Measurements from ENCODE around the gene COL4A2.

COL4A2 gene

DNA sequence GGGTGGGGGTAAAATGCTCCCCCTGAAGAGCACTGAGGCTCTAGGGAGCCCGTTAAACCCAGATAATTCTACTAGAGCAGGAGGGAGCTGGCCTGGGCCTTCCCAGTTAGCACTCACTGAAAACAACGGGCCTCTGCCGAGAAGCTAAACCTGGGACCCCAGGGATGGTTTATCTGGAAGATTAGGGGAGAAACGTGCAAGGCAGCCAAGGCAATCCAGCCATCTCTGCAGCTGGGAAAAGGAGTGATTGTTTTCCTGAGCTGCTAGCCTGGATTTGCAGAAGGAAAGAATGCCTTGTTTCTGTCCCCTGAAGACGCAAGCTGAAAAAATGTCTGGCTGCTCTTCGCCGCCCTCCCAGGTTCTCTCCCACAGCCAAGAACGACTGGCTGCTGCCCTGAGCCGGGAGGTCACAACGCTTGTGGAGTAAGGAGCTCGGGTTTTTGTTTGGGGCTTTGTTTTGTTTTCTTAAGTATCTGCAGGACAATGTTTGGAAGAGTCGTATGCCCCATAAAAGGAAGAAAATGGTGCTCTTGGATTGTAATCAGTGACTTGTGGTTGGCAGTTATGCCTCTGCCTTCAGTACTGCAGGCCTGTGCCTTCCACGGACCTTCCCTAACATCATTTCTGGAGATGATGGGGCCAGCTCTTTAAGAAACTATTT lies 31.5 kb downstream of the COL4A2 start:
- Mint-ChIP-seq H3K36me3 (ENCODE audit: low read depth) (no peaks in the 10 kb centered on the region), H3K27ac (no peak overlapping the region), H3K27me3 (peaks cover 29% of the 10 kb centered on the region), H3K4me1 (peaks cover 30% of the 10 kb centered on the region), H3K4me3 (no peak overlapping the region), H3K9me3 (no peaks in the 10 kb centered on the region)
- ATAC-seq, result no peak
- no peak for DNase-seq

DNA sequence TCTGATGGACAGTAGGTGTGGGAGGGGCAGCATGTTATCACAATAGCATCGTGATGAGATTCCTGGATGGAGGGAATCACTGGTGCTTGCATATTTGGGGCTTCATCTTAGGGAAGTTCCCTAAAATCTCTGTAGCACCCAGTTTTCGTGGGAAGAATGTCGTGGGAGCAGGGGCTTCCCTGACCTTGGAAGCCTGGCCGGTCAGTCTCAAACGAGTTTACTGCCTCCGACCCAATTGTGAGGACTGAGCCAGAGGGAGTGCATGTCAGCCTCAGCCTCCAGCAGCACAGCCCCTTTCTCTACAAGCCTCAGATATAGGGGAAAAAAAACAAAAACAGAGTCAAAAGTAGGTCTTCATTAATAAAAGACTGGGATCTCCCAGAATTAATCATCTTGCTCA lies 32.2 kb downstream of the COL4A2 start:
- Mint-ChIP-seq H3K36me3 (ENCODE audit: low read depth) (no peaks in the 10 kb centered on the region), H3K4me3 (no peak overlapping the region), H3K4me1 (peaks cover 30% of the 10 kb centered on the region), H3K9me3 (no peaks in the 10 kb centered on the region), H3K27ac (no peak overlapping the region), H3K27me3 (peaks cover 29% of the 10 kb centered on the region)
- no peak for DNase-seq
- ATAC-seq, result no peak

DNA sequence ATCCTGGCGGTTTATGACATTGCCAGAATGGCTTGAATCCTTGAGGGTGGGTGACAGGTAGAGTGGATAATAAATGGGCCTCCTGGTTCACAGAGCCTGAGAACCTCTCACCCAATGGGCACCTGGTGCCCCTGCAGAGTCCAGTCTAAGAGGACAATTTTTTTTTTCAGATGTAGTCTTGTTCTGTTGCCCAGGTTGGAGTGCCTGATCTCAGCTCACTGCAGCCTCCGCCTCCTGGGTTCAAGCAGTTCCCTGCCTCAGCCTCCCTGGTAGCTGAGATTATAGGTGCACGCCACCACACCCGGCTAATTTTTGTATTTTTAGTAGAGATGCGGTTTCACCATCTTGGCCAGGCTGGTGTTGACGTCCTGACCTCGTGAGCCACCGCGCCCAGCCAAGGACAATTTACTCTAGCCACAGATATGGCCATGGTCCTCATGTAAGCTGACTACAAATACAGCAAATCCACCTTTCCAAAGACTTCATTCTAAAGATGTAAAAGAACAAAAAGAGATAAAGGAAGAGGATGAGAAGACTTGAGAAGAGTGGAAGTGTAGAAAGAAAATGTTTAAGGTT lies 33.0 kb downstream of the COL4A2 start:
- peaks cover 32% of the 10 kb centered on the region for H3K27me3 Mint-ChIP-seq
- H3K4me1 Mint-ChIP-seq, result peaks cover 30% of the 10 kb centered on the region
- no peak for DNase-seq
- no peak overlapping the region for H3K27ac Mint-ChIP-seq
- no peaks in the 10 kb centered on the region for H3K36me3 Mint-ChIP-seq (ENCODE audit: low read depth)
- no peak for ATAC-seq
- no peaks in the 10 kb centered on the region for H3K9me3 Mint-ChIP-seq
- no peak overlapping the region for H3K4me3 Mint-ChIP-seq

DNA sequence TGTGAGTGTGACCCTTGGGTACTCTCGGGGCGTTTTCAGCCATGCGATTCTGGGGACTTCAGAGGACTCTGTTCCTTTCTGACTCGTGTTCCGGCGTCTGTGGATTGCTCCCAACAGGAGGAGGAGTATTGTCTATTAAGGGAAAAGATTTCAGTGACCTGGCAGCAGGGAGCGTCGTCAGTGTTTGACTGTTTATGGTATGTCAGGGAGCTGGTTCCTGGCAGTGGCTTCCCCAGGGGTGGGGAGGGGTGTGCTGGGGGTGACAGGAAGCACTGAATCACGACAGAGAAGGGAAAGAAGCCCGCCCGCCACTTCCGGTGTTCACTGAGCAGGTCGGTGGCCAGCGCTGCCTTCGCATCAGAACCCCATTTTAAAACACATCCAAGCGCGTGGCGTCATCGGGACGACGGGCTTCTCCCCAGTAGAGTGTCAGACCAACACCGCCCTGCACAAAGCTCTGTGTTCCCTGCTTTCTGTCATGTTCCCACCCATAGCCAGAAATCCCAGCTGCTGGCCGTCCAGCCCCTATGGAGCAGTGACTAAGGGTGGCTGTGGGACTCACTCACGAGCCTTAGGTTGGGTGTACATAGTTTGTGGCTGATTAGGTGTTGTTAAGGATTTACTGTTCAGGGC lies 33.8 kb downstream of the COL4A2 start:
- Mint-ChIP-seq H3K27ac (peak overlapping the region; percentile 10), H3K27me3 (peaks cover 32% of the 10 kb centered on the region), H3K4me1 (peaks cover 30% of the 10 kb centered on the region), H3K36me3 (ENCODE audit: low read depth) (no peaks in the 10 kb centered on the region), H3K9me3 (no peaks in the 10 kb centered on the region), H3K4me3 (peak overlapping the region; percentile 47)
- ATAC-seq, result peak; percentile 85
- peak; percentile 64 for DNase-seq

DNA sequence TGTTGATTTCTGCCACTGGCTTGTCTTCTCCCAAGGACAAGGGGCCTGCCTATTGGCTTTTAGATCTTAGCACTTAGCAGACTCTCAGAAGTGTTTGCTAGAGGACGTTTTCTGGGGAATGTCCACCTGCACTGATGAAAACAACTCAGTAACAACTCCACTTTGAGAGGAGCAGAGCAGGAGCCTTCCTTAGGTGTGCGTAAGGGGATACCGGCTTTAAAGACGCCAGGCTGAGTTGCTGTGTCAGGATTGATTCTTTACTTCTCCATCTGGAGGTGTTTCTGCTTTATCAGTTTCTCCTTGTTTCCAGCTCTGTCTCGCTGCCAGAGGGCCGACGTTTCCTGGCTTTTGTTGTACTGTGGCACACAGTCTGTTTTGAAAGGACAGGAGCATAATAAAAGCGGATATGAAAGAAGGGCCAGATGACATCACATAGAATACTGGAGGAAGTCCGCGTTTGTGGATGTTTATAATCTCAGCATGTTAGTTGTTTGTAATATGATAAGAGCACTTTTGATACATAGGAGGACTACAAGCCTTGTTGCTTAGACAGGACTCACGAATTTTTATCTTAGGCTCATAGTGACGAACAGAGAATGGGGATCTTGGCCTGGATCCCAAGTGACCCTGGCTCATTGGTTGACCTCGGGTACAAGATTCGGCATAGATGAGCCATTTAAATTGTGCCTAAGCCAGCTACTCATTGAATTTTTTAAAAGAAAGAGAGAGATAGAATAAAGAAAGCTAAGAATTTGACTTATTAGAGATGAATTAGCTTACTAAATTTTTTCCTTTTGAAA lies 34.6 kb downstream of the COL4A2 start:
- DNase-seq, result no peak
- no peaks in the 10 kb centered on the region for H3K36me3 Mint-ChIP-seq (ENCODE audit: low read depth)
- H3K27me3 Mint-ChIP-seq, result peaks cover 32% of the 10 kb centered on the region
- peaks cover 30% of the 10 kb centered on the region for H3K4me1 Mint-ChIP-seq
- no peaks in the 10 kb centered on the region for H3K9me3 Mint-ChIP-seq
- no peak overlapping the region for H3K27ac Mint-ChIP-seq
- H3K4me3 Mint-ChIP-seq, result no peak overlapping the region
- ATAC-seq, result no peak

DNA sequence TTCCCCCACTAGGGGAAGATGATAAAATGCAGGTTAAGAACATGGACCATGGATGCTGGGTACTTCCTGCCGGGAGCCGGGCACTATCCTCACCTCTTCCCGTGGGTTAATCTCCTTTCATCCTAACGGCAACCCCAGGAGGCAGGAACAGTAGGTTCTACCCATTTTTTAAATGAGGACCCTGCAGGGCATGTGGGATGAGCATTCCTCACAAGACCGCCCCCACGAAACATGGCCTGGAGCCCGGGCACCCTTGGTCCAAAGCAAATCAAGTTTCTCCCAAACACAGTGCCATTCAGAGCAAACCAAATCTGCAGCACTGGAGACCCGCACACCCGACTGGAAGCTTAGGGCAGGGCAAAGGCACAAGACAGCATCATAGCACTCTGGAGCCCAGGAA lies 35.4 kb downstream of the COL4A2 start:
- H3K9me3 Mint-ChIP-seq, result no peaks in the 10 kb centered on the region
- no peak overlapping the region for H3K27ac Mint-ChIP-seq
- peaks cover 29% of the 10 kb centered on the region for H3K27me3 Mint-ChIP-seq
- DNase-seq (no peak), ATAC-seq (no peak)
- H3K36me3 Mint-ChIP-seq (ENCODE audit: low read depth), result no peaks in the 10 kb centered on the region
- H3K4me3 Mint-ChIP-seq, result no peak overlapping the region
- peaks cover 30% of the 10 kb centered on the region for H3K4me1 Mint-ChIP-seq

DNA sequence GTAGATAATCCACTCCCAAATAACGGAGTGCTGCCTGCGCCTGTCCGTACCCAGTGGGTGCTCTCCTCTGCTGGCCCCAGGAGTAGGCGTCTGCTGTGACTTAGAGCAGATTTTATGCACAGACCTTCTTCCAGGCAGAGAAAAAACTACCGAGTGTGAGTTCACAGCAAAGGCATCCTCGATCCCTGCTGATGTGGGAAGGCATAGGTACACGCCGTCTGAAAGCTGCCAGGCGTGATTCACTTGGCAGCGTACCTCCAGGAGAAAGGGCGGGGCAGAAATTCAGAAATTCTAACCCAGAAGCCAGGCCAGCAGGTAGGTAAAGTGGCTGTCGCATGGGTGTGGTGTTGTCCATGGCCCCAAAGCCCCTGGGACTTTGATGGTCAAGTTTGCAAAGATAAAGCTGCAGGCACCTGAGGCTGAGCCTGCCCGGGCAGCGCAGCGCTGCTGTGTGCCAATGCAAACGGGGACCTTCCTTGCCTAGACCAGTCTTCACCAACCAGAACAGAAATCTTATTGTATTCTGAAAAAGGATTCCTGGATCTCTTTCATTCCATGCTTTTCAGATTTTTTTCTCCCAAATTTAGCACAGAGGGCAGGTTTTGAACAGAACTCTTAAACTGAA lies 36.3 kb downstream of the COL4A2 start:
- DNase-seq, result no peak
- Mint-ChIP-seq H3K4me1 (peaks cover 27% of the 10 kb centered on the region), H3K36me3 (ENCODE audit: low read depth) (no peaks in the 10 kb centered on the region), H3K27me3 (peaks cover 26% of the 10 kb centered on the region), H3K4me3 (no peak overlapping the region), H3K27ac (no peak overlapping the region), H3K9me3 (no peaks in the 10 kb centered on the region)
- no peak for ATAC-seq

DNA sequence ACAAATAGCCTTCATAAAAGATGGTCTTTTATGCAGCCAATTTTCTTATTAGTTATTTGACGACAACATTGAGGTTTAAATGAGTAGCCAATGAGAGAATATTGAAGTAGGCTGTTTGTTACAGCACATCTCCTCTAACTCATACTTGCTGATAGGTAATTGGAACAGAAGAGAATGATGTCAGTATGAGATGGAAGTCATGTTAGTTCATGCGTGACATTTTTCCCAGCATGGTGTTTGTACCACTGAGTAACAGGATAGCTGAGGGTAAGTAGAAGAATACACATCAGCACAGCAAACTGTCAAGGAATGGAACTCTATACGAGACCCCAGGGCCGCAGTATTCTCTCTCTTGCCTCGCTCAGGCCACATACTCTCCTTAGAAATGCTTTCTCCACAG lies 37.2 kb downstream of the COL4A2 start:
- Mint-ChIP-seq H3K4me3 (no peak overlapping the region), H3K4me1 (peaks cover 23% of the 10 kb centered on the region)
- ATAC-seq, result no peak

DNA sequence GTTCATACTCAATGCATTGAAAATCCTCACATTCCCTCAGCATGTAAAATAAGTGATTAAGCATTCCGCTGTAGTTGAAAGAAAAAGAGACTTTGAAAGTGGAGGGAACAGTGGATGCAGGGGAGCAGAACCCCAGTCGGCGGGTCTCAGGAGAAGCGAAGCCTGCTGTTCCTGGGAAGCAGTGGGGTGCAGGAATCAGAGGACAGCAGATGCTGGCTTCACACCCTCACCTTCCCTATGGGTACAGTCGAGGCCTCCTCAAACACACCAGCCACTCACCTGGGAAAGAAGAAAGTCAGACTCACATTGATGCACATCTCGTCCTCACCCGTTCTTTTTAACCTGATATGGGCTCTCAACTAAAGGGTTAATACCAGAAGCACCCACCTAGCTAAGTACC lies 38.2 kb downstream of the COL4A2 start:
- Mint-ChIP-seq H3K36me3 (ENCODE audit: low read depth) (no peaks in the 10 kb centered on the region), H3K27me3 (peaks cover 18% of the 10 kb centered on the region), H3K4me3 (no peak overlapping the region), H3K4me1 (peaks cover 15% of the 10 kb centered on the region), H3K9me3 (no peaks in the 10 kb centered on the region), H3K27ac (no peak overlapping the region)
- DNase-seq (no peak), ATAC-seq (no peak)

More for the DNA sequence above, 37.2 kb downstream of the COL4A2 start:
- Mint-ChIP-seq H3K27ac (no peak overlapping the region), H3K27me3 (peaks cover 21% of the 10 kb centered on the region), H3K36me3 (ENCODE audit: low read depth) (no peaks in the 10 kb centered on the region), H3K9me3 (no peaks in the 10 kb centered on the region)
- no peak for DNase-seq

DNA sequence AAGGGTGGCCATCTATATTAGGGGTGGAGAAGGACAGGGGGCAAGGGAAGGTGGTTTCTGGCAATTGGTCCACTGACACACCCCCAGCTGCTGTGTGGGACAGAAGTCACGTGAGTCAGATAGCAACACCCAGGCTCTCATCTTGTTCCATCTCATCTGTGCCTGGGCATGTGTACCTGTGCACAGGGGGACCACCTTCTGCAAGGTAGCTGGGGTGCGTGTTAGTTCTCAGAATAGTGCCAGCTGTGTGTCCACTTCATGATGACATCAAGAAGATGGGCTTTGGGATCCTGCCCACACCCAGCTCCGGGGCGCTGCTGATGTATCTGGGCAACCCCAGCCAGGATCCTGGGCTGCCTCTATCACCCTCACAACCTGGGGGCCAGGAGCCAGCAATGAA lies 38.6 kb downstream of the COL4A2 start:
- H3K9me3 Mint-ChIP-seq, result no peaks in the 10 kb centered on the region
- peaks cover 11% of the 10 kb centered on the region for H3K4me1 Mint-ChIP-seq
- no peak overlapping the region for H3K27ac Mint-ChIP-seq
- ATAC-seq (no peak), DNase-seq (no peak)
- no peaks in the 10 kb centered on the region for H3K36me3 Mint-ChIP-seq (ENCODE audit: low read depth)
- peaks cover 17% of the 10 kb centered on the region for H3K27me3 Mint-ChIP-seq
- H3K4me3 Mint-ChIP-seq, result no peak overlapping the region

DNA sequence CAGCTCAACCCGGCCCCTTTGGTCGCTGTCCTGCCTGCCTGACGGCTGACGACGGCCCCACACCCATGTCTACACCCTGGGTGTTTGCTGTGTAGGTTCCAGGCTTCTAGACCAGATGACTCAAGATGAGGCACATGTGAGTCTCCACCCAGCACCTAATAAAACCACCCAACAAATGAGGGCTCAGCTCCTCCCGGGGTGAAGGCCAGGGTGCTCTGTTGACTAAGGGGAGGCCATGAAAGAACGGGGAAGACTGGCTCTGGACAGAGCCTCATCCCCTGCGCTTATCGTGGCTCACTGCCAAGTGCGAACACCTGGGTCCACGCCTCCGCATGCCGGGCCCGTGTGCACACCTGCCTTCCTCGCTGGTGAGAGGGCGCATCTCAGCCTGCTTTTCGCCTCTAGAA lies 39.6 kb downstream of the COL4A2 start:
- Mint-ChIP-seq H3K27me3 (peaks cover 11% of the 10 kb centered on the region), H3K36me3 (ENCODE audit: low read depth) (no peaks in the 10 kb centered on the region), H3K9me3 (no peaks in the 10 kb centered on the region), H3K4me1 (peaks cover under 1% of the 10 kb centered on the region), H3K27ac (no peak overlapping the region), H3K4me3 (no peak overlapping the region)
- no peak for DNase-seq
- ATAC-seq, result no peak

DNA sequence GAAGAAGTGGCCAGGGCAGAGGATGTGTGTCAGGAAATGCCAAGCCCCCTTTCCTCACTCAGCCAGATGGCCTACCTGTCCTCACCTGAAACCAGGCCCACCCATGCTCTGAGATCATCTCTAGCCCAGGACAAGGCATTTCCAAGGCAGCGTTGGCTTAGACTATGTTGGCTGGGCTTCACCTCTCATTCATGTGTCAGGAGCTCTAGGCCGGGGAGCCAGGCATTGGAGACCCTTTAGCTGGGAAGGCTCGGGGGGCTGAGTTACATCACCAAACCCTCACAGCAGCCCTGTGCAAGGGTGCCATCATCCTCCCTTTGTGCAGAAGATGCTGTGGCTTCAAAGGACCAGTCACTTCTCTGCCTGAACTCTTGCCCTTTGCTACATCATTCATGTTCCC lies 40.0 kb downstream of the COL4A2 start:
- H3K9me3 Mint-ChIP-seq, result no peaks in the 10 kb centered on the region
- DNase-seq, result no peak

DNA sequence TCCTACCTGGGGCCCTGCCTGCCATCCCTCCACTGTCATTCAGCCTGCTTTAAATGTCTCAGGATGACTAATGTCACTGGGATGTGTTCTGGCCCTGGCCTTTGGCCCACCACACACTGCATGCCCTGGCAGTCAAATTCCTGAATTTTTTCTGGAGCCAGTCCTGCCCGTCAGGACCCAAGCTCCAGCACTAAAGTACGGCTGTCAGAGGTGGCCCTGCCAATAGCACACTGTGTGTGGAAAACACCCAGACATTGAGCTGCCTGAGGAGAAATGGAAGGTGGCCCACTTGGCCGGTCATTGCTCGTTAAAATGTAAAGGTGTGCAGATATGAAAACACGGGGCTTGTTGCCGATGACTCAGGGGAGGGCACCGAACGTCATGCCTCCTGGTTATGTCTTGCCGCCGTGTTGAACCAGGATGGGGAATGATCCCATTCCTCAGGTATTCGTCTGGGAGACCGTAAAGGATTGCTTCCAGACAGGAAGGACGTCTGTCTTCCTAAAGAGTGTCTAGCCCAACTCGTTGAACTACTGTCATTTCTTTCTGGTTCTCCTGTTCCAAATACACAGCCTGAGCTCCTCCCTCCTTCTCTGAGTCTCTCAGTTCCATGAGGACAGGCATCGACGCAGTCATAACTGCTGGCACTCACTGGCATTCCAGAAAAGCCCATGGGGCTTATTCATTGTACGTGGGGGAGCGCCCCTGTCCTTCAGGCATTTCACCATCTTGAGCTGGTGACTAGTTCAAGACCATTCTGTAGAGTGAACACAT lies 40.6 kb downstream of the COL4A2 start:
- Mint-ChIP-seq H3K4me3 (no peak overlapping the region), H3K27me3 (peaks cover 10% of the 10 kb centered on the region)

More for the DNA sequence above, 40.0 kb downstream of the COL4A2 start:
- peaks cover 8% of the 10 kb centered on the region for H3K27me3 Mint-ChIP-seq
- H3K36me3 Mint-ChIP-seq (ENCODE audit: low read depth), result no peaks in the 10 kb centered on the region
- H3K4me3 Mint-ChIP-seq, result no peak overlapping the region
- no peaks in the 10 kb centered on the region for H3K4me1 Mint-ChIP-seq
- ATAC-seq, result no peak
- H3K27ac Mint-ChIP-seq, result no peak overlapping the region

More for the DNA sequence above, 40.6 kb downstream of the COL4A2 start:
- no peak overlapping the region for H3K27ac Mint-ChIP-seq
- DNase-seq (no peak), ATAC-seq (no peak)
- H3K36me3 Mint-ChIP-seq (ENCODE audit: low read depth), result no peaks in the 10 kb centered on the region
- H3K4me1 Mint-ChIP-seq, result no peaks in the 10 kb centered on the region
- no peaks in the 10 kb centered on the region for H3K9me3 Mint-ChIP-seq

Data from activated naive CD8-positive, alpha-beta T cell treated with anti-CD3 and anti-CD28 coated beads, Interleukin-2, amount 50 U/mL, for 24 hours (primary cell).